HFFc6 (cell line): ENCODE results near the gene ZCCHC17. TPM values are rescaled to one million over a fixed set of nuclear protein-coding genes. Genes with fewer than 3 reads are reported as not detected.

Experiments used
- DNase-seq: peaks from one replicate; pipeline ENCODE4 v3.0.0-alpha.2; 2018
- H3K27ac Mint-ChIP-seq: 2 replicates; pipeline ENCODE4 v1.8.0; 2020; ENCODE audit warnings: mild to moderate bottlenecking, mixed read lengths
- H3K27me3 Mint-ChIP-seq: 2 replicates; pipeline ENCODE4 v1.8.0; 2021; ENCODE audit warnings: mild to moderate bottlenecking, moderate library complexity, mixed read lengths; ENCODE audit not compliant: insufficient read depth
- H3K36me3 Mint-ChIP-seq: 2 replicates; pipeline ENCODE4 v1.8.0; 2021; ENCODE audit warnings: low read depth, mixed read lengths
- H3K4me1 Mint-ChIP-seq: 2 replicates; pipeline ENCODE4 v1.8.0; 2020; ENCODE audit warnings: low read depth, mixed read lengths
- H3K4me3 Mint-ChIP-seq: 2 replicates; pipeline ENCODE4 v1.8.0; 2020; ENCODE audit warnings: mild to moderate bottlenecking, moderate library complexity, mixed read lengths
- H3K9me3 Mint-ChIP-seq: 2 replicates; pipeline ENCODE4 v1.8.0; 2020; ENCODE audit warnings: mild to moderate bottlenecking, mixed read lengths
- long read RNA-seq: library from polyadenylated mRNA; unstranded; transcript quantifications from one replicate; pipeline ENCODE4 v2.0.0, GENCODE V29; 2019
- total RNA-seq, 6 experiments: library from RNA; stranded (reverse); fragmentation: NEBNext Ultra II Directional; extraction: Animal tissue kit (Norgen Biotek cat#: 25700); gene quantifications; 2 replicates in 1 of 6; 3 replicates in 5 of 6; pipeline ENCODE4 v1.2.3, GENCODE V29; 2021
- TF ChIP-seq, protein P1 (sequence below): fragments of 200-600 bp; sonication (generic); IDR thresholded peaks from 2 replicates; pipeline ENCODE4 v1.5.0; 2021; ENCODE audit warnings: antibody characterized with exemption, mild to moderate bottlenecking

The ZCCHC17 gene
- total RNA-seq: 10 to 100 TPM; 37.4 to 42.3 (median 38.6) TPM
- long read RNA-seq, transcript ZCCHC17-201 (8 exons, 1,605 nt): major isoform, 19 of 58 reads
- long read RNA-seq, partial matches to known transcripts: 24 of 58 reads
- long read RNA-seq, other reads (novel, unspliced or antisense): 12 of 58 reads

DNA sequence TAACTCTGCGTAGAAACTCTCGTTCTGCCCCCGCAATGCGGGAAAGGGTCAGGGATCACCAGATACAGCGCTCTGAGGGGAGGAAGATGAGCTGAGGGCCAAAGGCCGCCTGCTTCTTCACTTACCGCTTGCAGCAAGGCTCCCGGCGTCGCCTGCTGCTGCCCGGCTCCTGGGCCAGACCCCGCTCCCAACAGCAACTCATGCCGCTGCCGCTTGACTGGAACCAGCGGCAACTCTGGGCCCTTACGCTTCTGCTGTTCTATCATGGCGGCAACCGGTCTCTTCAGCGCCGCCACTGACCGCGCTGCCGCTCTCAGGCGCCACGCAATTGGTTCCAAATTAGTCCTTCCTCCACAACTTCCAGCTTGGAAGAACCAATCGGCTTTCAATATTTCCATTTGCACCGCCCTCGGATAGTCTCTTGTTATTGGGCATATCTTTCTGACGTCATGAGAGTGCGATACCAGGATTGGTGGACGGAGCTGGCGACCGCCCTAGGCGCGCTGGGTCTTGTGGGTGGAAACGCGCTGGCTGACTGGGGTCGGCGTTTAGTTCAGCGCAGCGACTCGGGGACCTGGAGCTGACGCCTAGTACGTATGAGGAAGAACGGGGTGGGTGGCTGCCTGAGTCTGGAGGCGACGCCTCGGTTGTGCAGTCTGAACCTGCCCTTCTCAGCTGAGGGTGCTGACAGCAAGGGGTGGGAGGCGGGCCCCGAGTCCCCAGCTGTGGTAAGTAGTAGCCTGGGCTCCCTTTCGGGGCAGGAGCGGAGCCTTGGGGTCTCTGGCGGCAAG, at the start of gene ZCCHC17, which contains the start of gene SNRNP40:
TSS of gene ZCCHC17 (plus strand) at position 547 of the 791 bp plus-strand sequence. CDS start 13,067 bp downstream, outside the sequence.
TSS of gene SNRNP40 (minus strand) at position 303 of the 791 bp plus-strand sequence. CDS start at position 266, 37 bp downstream.
- Mint-ChIP-seq H3K36me3 (peaks cover 10% of the 10 kb centered on the region), H3K27ac (no peak within 1 kb of the TSS), H3K4me1 (no peaks in the 10 kb centered on the region; the same call in 1 of the 2 replicates), H3K4me3 (no peak within 1 kb of the TSS), H3K27me3 (peaks cover 3% of the 10 kb centered on the region; the same call in 1 of the 2 replicates), H3K9me3 (no peaks in the 10 kb centered on the region)
- TF ChIP-seq, protein P1, sequence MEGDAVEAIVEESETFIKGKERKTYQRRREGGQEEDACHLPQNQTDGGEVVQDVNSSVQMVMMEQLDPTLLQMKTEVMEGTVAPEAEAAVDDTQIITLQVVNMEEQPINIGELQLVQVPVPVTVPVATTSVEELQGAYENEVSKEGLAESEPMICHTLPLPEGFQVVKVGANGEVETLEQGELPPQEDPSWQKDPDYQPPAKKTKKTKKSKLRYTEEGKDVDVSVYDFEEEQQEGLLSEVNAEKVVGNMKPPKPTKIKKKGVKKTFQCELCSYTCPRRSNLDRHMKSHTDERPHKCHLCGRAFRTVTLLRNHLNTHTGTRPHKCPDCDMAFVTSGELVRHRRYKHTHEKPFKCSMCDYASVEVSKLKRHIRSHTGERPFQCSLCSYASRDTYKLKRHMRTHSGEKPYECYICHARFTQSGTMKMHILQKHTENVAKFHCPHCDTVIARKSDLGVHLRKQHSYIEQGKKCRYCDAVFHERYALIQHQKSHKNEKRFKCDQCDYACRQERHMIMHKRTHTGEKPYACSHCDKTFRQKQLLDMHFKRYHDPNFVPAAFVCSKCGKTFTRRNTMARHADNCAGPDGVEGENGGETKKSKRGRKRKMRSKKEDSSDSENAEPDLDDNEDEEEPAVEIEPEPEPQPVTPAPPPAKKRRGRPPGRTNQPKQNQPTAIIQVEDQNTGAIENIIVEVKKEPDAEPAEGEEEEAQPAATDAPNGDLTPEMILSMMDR: peak; percentile 58
- peak; percentile 99 for DNase-seq

- Mint-ChIP-seq H3K4me3 (no peak overlapping the region), H3K27ac (no peak overlapping the region), H3K36me3 (no peaks in the 10 kb centered on the region), H3K27me3 (peaks cover 9% of the 10 kb centered on the region), H3K4me1 (peaks cover 14% of the 10 kb centered on the region), H3K9me3 (no peaks in the 10 kb centered on the region)
- TF ChIP-seq, protein P1: no peak
- DNase-seq: no peak
Measured at GRCh38 chr1:31248276-31248675, 48.6 kb upstream of the ZCCHC17 start.

GRCh38 chr1:31249854-31250253, 47.0 kb upstream of the ZCCHC17 start:
- Mint-ChIP-seq H3K27me3 (peaks cover 9% of the 10 kb centered on the region), H3K27ac (no peak overlapping the region)

DNA sequence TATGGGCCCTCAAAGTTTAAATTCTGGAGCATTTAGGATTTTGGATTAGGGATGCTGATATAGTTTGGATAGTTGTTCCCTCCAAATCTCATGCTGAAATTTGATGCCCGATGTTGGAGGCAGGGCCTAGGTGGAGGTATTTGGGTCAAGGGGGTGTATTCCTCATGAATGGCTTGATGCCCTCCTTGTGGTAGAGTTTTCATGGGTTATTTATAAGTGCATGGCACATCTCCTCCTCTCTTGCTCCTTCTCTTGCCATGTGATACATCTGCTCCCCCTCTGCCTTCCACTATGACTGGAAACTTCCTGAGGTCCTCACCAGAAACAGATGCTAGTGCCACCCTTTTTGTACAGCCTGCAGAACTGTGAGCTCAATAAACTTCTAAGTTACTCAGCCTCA, 39.6 kb upstream of the ZCCHC17 start:
- Mint-ChIP-seq H3K36me3 (peaks cover 22% of the 10 kb centered on the region; the same call in 1 of the 2 replicates), H3K27ac (no peak overlapping the region), H3K27me3 (peaks cover 2% of the 10 kb centered on the region; the same call in 1 of the 2 replicates), H3K9me3 (no peaks in the 10 kb centered on the region), H3K4me3 (no peak overlapping the region), H3K4me1 (no peaks in the 10 kb centered on the region)
- DNase-seq: no peak
- TF ChIP-seq, protein P1: no peak

More at GRCh38 chr1:31249854-31250253, 47.0 kb upstream of the ZCCHC17 start:
- Mint-ChIP-seq H3K36me3 (no peaks in the 10 kb centered on the region), H3K4me3 (no peak overlapping the region), H3K9me3 (no peaks in the 10 kb centered on the region), H3K4me1 (no peaks in the 10 kb centered on the region; the same call in 1 of the 2 replicates)
- DNase-seq: no peak
- TF ChIP-seq, protein P1: no peak

DNA sequence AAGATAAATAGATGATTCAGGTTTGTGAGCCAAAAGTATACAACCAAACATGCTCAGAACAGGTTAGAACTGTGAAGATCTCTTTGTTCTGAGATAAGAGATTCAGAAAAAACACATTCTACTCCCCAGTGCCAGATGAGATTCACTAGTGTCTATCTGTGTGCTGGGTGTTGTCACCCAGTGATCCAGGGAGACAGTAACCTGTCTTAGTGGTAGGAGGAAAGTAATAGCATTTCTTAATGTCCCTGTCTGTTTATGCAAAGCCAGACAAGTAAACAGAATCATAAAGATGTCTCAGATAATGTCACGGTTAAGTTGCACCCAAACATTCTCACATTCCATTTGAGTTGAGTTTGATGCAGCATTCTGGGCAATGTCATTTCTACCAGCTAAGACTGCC, 38.3 kb upstream of the ZCCHC17 start:
- TF ChIP-seq, protein P1: no peak
- H3K4me3 Mint-ChIP-seq: no peak overlapping the region
- H3K36me3 Mint-ChIP-seq: peaks cover 22% of the 10 kb centered on the region; the same call in 1 of the 2 replicates
- H3K27ac Mint-ChIP-seq: no peak overlapping the region
- DNase-seq: no peak
- H3K27me3 Mint-ChIP-seq: peaks cover 2% of the 10 kb centered on the region; the same call in 1 of the 2 replicates
- no peaks in the 10 kb centered on the region for H3K4me1 Mint-ChIP-seq
- no peaks in the 10 kb centered on the region for H3K9me3 Mint-ChIP-seq
